Endothelial cell of umbilical vein (primary cell): ENCODE results near the gene SLC25A17. TPM values are rescaled to one million over a fixed set of nuclear protein-coding genes. Genes with fewer than 3 reads are reported as not detected.

Experiments used
- BruUV-seq: library from RNA; stranded (reverse); fragments of 400-500 nt; replicated peaks from 2 replicates; lab custom pipeline; 2021; lab: Mats Ljungman, UMichigan
- CTCF ChIA-PET: fragments of 300-600, 350-600 bp; sonication (Branson Sonifier 250); formaldehyde crosslinking; loops from one replicate; lab custom pipeline; 2021; ENCODE audit warnings: antibody characterized with exemption, inconsistent platforms; lab: Charles Lee
- POLR2A ChIA-PET: fragments of 300-600, 350-600 bp; sonication (Branson Sonifier 250); formaldehyde crosslinking; loops from one replicate; lab custom pipeline; 2021; ENCODE audit warnings: antibody characterized with exemption, inconsistent platforms; lab: Charles Lee
- DNase-seq: peaks from one replicate; pipeline ENCODE4 v3.0.0-alpha.2; 2011; ENCODE audit warnings: low read depth, low spot score
- FAIRE-seq: peaks from 2 replicates; lab custom pipeline; 2011; peaks lifted over from hg19 to GRCh38; lab: Jason Lieb, UNC
- H2AFZ ChIP-seq: 2 replicates; pipeline ENCODE4 v1.6.0; 2012; ENCODE audit warnings: low read depth, low read length, control low read depth, inconsistent platforms
- H3K27ac ChIP-seq: 2 replicates; pipeline ENCODE4 v1.5.1; 2011; ENCODE audit warnings: low read depth, mild to moderate bottlenecking, control low read depth, low read length, moderate library complexity; ENCODE audit not compliant: insufficient read depth
- H3K27me3 ChIP-seq, 2 experiments: 2 replicates each; pipeline versions ENCODE4 v1.6.0 to v1.6.1; 2011; ENCODE audit warnings: low read length in 2 of 2, mixed read lengths in 1 of 2; ENCODE audit not compliant: control insufficient read depth in 2 of 2, insufficient read depth in 2 of 2
- H3K36me3 ChIP-seq, 2 experiments: 2 replicates in 1 of 2; 3 replicates in 1 of 2; pipeline ENCODE4 v1.5.1; 2011; ENCODE audit warnings: low read length in 2 of 2, mild to moderate bottlenecking in 1 of 2, moderate library complexity in 1 of 2; ENCODE audit not compliant: control insufficient read depth in 2 of 2, insufficient read depth in 2 of 2; ENCODE audit errors: extremely low read depth in 1 of 2
- H3K4me1 ChIP-seq: 3 replicates; pipeline ENCODE4 v1.5.1; 2011; ENCODE audit warnings: mild to moderate bottlenecking, low read length; ENCODE audit not compliant: control insufficient read depth, insufficient read depth; ENCODE audit errors: extremely low read depth
- H3K4me2 ChIP-seq: 2 replicates; pipeline ENCODE4 v1.6.1; 2011; ENCODE audit warnings: low read length, control low read depth, mixed read lengths; ENCODE audit not compliant: insufficient read depth
- H3K4me3 ChIP-seq, 3 experiments: fragments of 200-600 bp in 1 of 3; sonication (generic), shearing (Covaris generic) in 1 of 3; replicated peaks in 1 of 3; 2 replicates each; pipeline ENCODE4 v1.5.1; 2011 to 2016; ENCODE audit warnings: control low read depth in 3 of 3, low read length in 3 of 3, mild to moderate bottlenecking in 2 of 3, inconsistent platforms in 1 of 3, low read depth in 1 of 3, moderate library complexity in 1 of 3; ENCODE audit not compliant: insufficient read depth in 1 of 3
- H3K79me2 ChIP-seq: 2 replicates; pipeline ENCODE4 v1.6.0; 2012; ENCODE audit warnings: low read length, inconsistent platforms; ENCODE audit not compliant: control insufficient read depth, insufficient read depth
- H3K9ac ChIP-seq: replicated peaks from 2 replicates; pipeline ENCODE3; 2011; ENCODE audit warnings: low read length, control low read depth; ENCODE audit not compliant: insufficient read depth; ENCODE audit errors: extremely low read depth
- H3K9me1 ChIP-seq: replicated peaks from 3 replicates; pipeline ENCODE4 v1.6.0; 2011; ENCODE audit warnings: mild to moderate bottlenecking, low read length; ENCODE audit not compliant: control insufficient read depth, insufficient read depth; ENCODE audit errors: extremely low read depth
- H3K9me3 ChIP-seq: replicated peaks from 2 replicates; pipeline ENCODE4 v1.5.1; 2012; ENCODE audit warnings: low read length, inconsistent platforms; ENCODE audit not compliant: control insufficient read depth, insufficient read depth
- H4K20me1 ChIP-seq: replicated peaks from 2 replicates; pipeline ENCODE3; 2011; ENCODE audit warnings: mild to moderate bottlenecking, low read length; ENCODE audit not compliant: control insufficient read depth, insufficient read depth; ENCODE audit errors: extremely low read depth
- CTCF ChIP-seq, 2 donors: IDR thresholded peaks; 1 replicate in 1 of 2; 2 replicates in 1 of 2; pipeline ENCODE4 v1.5.1; 2011; ENCODE audit warnings: low read length in 2 of 2, mild to moderate bottlenecking in 2 of 2, moderate library complexity in 2 of 2, control low read depth in 1 of 2, inconsistent platforms in 1 of 2, low read depth in 1 of 2; ENCODE audit not compliant: insufficient read depth in 1 of 2; ENCODE audit errors: extremely low read depth in 1 of 2
- EZH2 ChIP-seq: IDR thresholded peaks from 2 replicates; pipeline ENCODE4 v1.6.1; 2012; ENCODE audit warnings: borderline replicate concordance, low read depth, mild to moderate bottlenecking, moderate library complexity, low read length, inconsistent platforms; ENCODE audit not compliant: severe bottlenecking
- FOS ChIP-seq: IDR thresholded peaks from 2 replicates; pipeline ENCODE4 v1.6.1; 2011; ENCODE audit warnings: mild to moderate bottlenecking, low read length, moderate library complexity, borderline replicate concordance; ENCODE audit not compliant: insufficient read depth
- GATA2 ChIP-seq: IDR thresholded peaks from 2 replicates; pipeline ENCODE4 v1.7.0; 2011; ENCODE audit warnings: low read depth, mild to moderate bottlenecking, moderate library complexity, mixed read lengths, low read length; ENCODE audit not compliant: insufficient read length, insufficient read depth
- JUN ChIP-seq: IDR thresholded peaks from 2 replicates; pipeline ENCODE4 v1.6.1; 2011; ENCODE audit warnings: borderline replicate concordance, low read depth; ENCODE audit not compliant: insufficient read length, insufficient read depth
- MAX ChIP-seq: IDR thresholded peaks from 2 replicates; pipeline ENCODE4 v1.6.1; 2011; ENCODE audit not compliant: insufficient read depth, insufficient read length
- MYC ChIP-seq: IDR thresholded peaks from one replicate; pipeline ENCODE4 v1.6.1; 2011; ENCODE audit warnings: mild to moderate bottlenecking, low read depth, low read length
- POLR2A ChIP-seq: IDR thresholded peaks from 2 replicates; pipeline ENCODE4 v1.6.1; 2012; ENCODE audit warnings: low read depth, mild to moderate bottlenecking, control low read depth, low read length
- POLR2AphosphoS5 ChIP-seq: IDR thresholded peaks from 2 replicates; pipeline ENCODE4 v1.6.1; 2012; ENCODE audit warnings: low read depth, mild to moderate bottlenecking, control low read depth, low read length, moderate library complexity; ENCODE audit not compliant: insufficient read depth
- dilution Hi-C: fragments of 300-500 bp; cut with MboI; formaldehyde crosslinking; loops from one replicate; pipeline ENCODE4 v1.15.0; 2019; ENCODE audit warnings: low sequenced_read_pairs; ENCODE audit not compliant: extremely low pct_ligation_motif_present
- intact Hi-C: fragments of 100-400 bp; cut with micrococcal nuclease; formaldehyde crosslinking; loops from one replicate; pipeline ENCODE4 v1.10.0; 2022
- polyA plus RNA-seq, 4 experiments: library from polyadenylated mRNA; depleted of rRNA in 3 of 4; stranded (reverse) in 3 of 4; unstranded in 1 of 4; fragments of >200 nt; gene quantifications; 2 replicates each; pipeline versions ENCODE4 v1.2.1 to v1.2.3, GENCODE V29; 2011 to 2012; ENCODE audit warnings: missing spikeins in 1 of 4
- total RNA-seq: library from RNA; stranded (reverse); gene quantifications from 2 replicates; pipeline ENCODE4 v1.2.3, GENCODE V29; 2021

SLC25A17 gene
- total and polyA plus RNA-seq, 2 donors (not counting 3 experiments of a cell fraction or from before 2014, with no cell fraction given), result 12.2 to 25.8 TPM

GRCh38 chr22:40817737-40818136 is 1.4 kb downstream of the SLC25A17 start:
- Histone ChIP-seq H3K9me1 (no peaks in the 10 kb centered on the region), H3K9ac (no peak overlapping the region), H2AFZ (no peak overlapping the region), H3K9me3 (no peaks in the 10 kb centered on the region), H3K4me2 (peak overlapping the region; percentile 65), H3K79me2 (peaks cover 46% of the 10 kb centered on the region), H3K27ac (no peak overlapping the region), H3K4me3 (peak overlapping the region in 1 of 3 experiments; percentile 83), H3K4me1 (peaks cover 15% of the 10 kb centered on the region), H3K36me3 (no peaks in the 10 kb centered on the region), H3K27me3 (no peaks in the 10 kb centered on the region), H4K20me1 (no peaks in the 10 kb centered on the region)
- BruUV-seq, result no TSS peak
- dilution Hi-C loops, result no loop called here
- TF ChIP-seq MYC (no peak), CTCF (IDR thresholded peaks at IDR 0.05; ENCODE audit: extremely low read depth in 1 of 2, insufficient read depth in 1 of 2, low read depth in 1 of 2, low read length in 2 of 2) (no peak), GATA2 (no peak), POLR2A (no peak), POLR2AphosphoS5 (no peak), MAX (no peak), EZH2 (no peak), FOS (no peak), JUN (no peak)
- intact Hi-C loops, result loop anchor here (2.0 kb wide), 2 partner anchors 39 to 135 kb away; partner anchors contain the start of genes ST13 and XPNPEP3
- FAIRE-seq (no peak), DNase-seq (no peak)
- POLR2A ChIA-PET, result no interaction called here
- CTCF ChIA-PET, result interaction anchor here (0.7 to 4.2 kb wide), 7 partner anchors 8 to 780 kb away, joined by 3 to 24 read pairs (median 4); no protein-coding TSS in a partner anchor
